HG03060 (cell line): ENCODE results near the gene GLE1.
A peak's percentile ranks its signal among the peaks of the same experiment; 100 is the strongest.
"Not testable (repeated sequence)": the region's sequence is repeated elsewhere in the genome, so short reads cannot be mapped to it uniquely, and the experiment has no call there.

ENCODE experiments used
- ATAC-seq: cut with Tn5 transposase; IDR thresholded peaks from one replicate; pipeline ENCODE4 v1.9.1; 2021; ENCODE audit warnings: low read depth, moderate number of reproducible peaks; ENCODE audit not compliant: unreplicated experiment

Gene GLE1

DNA sequence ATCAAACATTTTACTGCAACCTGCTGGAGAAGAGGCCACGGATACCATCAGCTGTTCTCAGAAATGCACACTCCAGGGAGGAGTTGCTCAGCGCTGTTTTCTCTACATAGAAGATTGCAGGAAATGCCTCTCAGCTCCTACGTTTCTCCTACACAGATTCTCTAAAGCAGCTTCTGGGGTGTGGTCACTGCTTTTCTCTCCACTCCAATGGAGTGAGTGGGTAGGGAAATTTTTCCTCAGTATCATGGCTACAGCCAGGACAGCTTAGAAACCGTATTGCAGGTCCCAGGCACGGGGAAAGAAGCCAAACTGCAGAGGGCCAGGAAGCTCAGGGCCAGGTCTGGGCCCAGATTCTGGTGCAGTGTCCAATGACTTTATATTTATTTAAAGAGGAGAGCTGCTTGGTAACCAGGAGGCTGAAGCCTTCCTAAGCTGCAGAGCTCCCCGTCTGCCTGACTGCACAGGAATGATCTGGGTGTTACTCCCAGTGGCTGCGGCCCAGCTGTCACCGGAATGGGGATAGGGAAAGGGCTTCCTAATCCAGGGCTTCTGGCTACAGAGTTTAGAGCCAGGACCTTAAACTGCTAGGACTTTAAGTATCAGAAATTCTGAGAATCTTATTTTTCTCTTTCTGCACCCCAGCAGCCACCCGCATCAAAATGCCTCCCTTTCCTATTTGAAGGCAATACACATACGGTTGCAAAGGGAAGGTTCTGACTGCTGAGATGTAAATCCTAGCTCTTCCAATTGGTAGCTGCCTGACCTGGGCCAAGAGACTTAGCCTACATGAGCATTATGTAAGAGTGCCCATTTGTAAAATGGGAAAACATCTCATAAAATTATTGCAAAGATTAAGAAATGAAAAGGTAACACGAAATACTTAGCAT, 46.5 kb downstream of the GLE1 start:
- ATAC-seq: no peak

DNA sequence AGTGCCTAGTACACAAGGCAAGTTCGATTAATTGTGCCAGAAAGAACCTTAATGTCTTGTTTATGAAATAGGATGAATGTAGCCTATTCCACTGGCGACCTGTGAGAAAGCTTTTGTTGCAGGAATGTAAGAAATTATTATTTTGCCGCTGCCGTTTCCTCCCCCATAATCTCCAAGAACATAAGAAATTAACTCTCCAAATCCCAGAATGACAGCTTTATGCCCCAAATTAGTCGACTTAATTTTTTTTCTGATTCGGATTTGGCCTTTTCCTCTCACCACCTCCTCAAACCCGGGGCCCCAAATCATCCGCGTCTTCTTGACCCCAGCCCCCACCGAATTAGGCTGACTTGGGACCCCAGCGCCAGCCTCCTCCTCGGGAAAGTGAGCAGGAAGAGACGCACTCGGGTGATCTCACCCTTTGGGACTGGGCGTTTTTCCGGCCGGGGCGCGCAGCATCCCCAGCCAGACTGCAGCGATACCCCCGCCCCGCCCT, 47.2 kb downstream of the GLE1 start:
- no peak for ATAC-seq

DNA sequence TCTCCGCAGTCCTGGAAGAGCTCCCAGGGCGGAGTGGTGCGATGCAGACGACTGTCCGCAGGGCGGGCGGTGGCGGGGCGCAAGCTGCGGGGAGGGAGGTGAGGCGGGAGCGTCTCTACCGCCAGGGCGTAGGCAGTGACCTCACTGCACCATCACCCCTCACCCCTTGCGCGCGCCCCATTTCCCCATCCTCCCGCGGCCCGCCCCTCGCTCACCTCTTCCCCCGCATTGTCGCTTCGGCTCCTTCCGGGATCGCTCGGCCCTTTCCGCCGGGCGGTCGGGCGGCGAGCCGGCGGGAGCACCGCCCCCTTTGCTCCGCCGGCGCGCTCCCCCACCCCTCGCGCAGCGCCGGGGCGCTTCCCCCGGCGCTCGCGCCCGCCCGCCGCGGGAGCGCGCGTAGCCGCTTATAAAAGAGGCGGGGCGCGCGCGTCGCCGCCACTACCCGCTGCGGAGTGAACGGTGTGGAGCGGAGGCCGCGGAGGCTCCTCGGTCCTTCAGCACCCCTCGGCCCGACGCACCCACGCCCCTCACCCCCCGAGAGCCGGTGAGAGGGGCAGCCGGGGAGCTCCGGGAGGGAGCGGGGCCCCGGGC, 47.7 kb downstream of the GLE1 start, which contains the start of gene SPTAN1:
Gene SPTAN1, plus strand, starts transcription at position 435 of the 591 bp plus-strand sequence. CDS start 14,154 bp downstream, outside the sequence.
- ATAC-seq: peak; percentile 39

DNA sequence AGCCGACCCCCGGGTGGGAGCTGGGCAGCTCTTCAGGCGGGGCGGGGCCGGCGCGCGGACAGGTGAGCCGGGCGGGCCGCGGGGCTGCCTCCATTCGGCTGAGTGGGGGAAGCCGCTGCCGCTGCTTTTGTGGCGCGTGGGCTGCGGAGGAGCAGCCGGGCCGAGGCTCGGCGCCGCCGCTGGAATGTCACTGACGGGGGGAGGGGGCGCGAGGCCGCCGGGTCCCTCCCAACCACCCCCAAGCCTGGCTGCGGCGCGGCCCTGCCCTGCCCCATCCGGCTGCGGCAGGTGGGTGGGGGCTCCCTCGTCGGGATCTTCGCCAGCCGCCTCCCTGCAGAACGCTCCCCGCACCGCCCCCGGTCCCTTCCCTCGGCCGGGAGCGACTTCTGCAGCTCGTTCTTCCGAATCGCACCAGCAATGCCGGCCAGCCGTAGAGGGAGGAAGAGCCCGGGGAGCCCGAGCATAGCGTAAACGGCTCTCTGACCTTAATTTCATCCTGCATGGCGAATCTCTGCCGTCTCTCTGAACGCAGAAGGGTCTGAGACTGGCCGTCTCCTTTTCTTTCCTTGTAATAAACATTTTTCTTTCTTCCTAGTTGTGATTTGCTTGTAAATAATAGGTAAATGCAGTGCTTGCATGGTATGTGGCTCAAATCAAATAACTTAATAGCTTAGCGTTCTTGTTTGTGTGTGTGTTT, 48.4 kb downstream of the GLE1 start:
- peak; percentile 11 for ATAC-seq

DNA sequence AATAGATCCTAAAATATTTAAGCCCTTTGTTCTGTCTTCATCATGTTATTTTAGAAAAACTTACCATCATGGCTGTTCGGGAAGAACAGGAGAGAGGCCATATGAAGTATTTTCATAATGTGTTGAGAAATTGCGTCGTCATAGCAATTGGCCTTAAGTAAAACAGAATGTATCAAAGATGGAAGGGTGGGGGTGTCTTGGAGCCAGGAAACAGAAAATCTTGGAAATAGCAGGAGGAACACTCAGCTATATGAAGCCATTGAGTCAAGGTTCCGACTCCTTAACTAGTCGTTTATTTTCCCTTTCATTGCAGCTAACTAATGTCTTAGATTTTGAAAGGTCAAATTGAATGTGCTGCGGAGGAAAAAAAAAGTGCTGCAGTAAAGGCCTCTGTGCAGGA, 49.2 kb downstream of the GLE1 start:
- ATAC-seq: no peak

DNA sequence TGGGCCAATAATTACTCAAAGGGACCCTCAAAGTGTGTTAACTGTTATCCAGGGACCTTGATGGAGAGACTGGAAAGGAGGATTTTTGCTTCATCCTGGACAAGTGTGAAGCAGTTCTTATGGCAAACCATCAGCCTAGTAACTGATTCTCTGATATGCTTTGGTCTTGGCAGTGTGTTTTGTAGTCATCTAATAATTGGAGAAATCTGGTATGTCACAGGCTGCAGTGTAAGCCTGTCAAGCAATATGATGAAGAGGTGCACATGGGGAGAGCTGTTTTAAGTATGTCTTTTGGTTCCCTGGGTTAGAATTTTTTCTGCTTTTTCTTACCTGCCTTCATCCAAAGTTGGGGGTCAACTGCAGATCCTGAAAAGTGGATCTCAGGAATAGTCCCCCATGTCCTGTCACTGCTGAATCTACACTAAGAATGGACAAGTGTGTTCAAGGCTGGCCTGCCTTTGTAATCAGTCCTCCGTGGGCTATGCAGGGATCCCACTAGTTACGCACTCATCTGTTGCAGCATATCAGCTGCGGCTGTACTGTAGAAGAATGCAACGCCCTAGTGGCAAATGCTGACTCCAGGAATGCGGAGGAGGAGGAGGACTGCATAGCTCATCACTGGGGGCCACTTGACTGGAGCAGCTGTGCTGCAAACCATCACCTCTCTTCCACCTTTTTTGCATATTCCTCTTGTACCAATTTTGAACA, 49.8 kb downstream of the GLE1 start:
- ATAC-seq: no peak

DNA sequence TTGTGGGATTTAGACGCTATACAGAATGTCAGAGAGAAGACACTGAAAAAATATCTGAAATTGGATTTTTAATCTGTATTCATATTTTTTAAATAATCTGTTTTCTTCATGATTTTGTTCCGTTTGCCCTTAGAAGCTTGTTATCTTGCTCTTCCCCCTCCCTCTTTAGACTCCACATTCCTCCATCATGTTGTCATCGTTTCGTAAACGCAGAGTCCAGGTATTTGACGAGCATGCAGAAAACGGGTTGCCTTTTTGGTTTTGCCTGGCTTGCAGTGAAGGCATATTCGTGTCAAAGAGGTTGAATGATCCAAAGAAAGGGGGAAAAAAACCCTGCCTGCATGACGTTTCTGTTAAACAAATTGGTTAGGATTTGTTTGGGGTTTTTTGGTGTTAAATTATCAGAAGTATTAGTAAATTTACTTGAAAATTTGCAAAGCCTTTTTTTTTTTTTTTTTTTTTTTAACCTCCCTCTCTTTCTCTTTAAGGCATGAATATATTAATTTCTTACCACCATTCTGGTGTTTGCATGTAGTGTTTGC, 50.7 kb downstream of the GLE1 start:
- ATAC-seq: no peak

DNA sequence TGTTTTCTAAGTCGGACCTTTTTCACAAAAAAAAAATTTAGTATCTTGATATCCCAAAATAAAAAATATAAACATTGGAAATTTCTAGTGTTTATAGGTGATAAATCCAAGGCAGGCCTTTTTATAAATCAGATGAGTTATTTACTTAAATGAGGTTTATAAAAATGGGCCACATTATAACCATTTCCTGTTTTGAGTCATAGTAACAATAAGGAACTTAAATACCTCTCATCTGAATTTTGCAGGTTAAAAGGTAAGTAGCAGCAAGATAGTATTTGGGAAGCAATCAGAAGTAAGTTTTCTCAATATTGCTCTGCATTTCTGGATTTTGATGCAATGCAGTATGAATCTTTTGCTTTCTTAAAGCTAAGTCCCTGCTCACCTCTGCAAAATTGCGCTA, 51.8 kb downstream of the GLE1 start:
- no peak for ATAC-seq

DNA sequence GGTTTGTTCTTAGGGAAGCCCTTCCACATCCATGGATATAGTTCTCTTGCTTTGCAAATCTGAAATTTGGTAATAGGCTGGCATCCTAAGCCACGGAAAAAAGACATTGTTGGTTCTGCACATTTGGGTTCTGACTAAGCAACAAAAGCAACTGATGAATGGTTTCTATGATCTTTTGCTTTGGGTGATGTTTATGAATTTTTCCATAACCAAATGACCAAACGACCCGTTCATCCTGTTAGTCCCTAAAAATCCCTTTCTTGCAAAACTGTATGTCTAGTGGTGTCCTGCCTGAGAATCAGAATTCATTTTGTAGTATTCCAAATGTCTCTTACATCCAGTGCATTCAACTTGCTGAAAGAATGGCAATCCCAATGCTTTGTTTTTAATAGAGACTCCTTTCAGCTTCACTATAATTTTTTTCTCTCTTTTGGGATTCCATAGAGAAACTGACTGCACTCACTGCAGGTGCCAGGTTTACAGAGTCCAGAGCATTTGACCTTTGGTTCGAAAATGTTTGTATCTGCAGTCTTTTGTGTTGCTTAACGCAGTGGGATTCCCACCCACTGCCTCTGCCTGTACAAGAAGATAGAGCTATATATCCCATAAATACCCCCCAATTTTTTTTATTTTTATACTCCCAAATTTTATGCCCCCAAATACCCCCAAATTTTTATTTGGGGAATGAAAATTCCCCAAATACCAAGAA, 52.6 kb downstream of the GLE1 start:
- no peak for ATAC-seq

DNA sequence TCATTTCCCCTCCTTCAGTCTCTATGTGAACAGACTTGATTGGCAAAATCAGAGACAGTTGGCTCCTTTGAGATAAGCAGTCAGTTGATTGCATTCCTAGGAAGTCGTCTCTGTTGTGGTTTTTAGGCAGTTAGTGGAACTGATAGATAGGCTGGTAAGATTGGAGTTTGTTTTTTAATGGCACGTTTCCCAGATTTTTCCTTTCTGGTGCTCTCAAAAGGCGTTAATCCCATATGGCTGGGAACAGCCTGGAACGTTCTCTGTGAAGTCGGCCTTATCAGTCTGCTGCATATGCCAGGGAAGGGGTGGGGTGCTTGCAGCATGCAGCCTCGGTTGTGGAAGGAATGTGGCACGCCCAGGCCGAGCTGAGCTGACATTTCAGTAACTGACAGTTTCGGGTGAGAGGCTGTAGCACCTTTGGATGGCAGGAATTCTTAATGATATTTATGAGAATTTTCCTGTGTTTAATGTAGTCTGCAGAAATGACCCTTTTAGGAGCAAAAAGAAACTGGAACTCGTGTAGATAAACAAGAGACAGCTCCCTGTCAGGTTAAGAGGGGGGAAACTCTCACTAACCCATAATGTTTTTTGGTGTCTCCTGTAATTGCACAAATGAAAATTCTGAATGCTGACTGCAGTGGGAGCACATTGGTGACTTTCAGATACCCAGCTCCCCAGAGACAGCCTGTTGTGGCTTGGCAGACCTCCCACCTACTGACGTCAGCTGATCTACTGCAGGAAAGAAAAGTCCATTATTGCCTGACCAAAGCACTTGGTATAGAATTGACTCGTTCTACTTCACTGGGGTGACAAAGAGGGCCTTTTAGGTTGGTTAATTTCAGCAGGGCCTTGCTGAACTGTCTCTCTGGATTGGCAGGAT, 54.2 kb downstream of the GLE1 start:
- peak; percentile 76 for ATAC-seq

DNA sequence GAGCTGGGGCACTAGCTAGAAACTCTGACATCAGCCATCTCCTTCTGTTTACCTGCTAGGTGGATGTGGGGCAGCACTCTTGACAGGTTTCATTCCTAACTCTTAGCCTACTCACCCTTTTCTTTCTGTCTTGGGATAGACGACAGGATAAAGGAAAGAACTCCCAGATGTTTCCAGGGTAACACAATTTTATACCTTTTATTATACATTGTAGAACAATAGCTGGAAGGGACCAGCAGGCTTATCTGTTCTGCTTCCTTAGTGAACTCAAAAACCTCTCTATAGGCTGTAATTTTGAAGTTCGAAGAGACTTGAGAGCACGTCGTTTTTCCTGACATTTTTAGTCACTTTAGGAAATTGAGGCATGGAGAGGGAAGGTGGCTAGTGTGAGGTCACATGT, 61.1 kb downstream of the GLE1 start:
- ATAC-seq: no peak

DNA sequence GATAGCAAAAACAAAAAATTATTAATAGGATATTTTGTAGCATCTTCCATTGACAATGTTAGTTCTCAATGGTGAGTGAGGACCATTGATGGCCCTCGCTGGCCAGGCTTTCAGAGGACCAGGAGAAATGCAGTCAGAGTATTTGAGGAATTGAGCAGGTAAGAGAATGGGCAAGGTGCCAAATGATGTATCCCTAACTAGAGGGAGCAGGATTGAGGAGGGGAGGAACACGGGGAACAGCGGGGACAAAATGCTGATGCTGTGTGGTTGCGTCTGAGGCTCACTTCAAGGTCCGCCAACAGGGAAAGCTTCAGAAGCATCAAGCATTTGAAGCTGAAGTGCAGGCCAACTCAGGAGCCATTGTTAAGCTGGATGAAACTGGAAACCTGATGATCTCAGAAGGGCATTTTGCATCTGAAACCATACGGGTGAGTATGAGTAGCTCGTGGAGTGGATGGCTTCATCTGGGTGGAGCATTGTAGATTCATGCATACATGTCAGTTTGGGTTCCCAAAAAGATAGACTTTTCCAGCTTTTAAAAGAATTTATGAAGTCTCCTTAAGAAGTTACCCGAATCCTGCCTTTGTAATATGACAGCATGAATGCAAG, 64.1 kb downstream of the GLE1 start:
- ATAC-seq: no peak

DNA sequence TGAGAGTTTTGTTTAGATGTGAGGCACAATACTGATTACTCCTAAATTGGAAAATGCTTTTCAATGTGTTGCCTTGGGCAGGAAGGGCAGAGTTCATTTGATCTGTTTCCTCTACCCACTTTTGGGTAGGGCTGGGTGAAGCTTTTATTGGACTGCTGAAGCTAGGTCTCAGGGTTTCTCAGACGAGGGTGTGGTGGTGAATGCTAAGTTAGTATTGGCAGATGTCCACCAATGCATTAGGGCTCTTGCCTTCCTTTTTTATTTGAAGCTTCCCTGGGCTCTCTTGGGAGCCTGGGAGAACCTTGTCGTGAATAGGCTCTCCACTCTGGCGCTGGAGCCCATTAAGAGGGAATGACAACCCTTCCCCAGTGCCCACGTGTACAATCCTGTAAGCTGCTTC, 71.0 kb downstream of the GLE1 start:
- ATAC-seq: no peak

DNA sequence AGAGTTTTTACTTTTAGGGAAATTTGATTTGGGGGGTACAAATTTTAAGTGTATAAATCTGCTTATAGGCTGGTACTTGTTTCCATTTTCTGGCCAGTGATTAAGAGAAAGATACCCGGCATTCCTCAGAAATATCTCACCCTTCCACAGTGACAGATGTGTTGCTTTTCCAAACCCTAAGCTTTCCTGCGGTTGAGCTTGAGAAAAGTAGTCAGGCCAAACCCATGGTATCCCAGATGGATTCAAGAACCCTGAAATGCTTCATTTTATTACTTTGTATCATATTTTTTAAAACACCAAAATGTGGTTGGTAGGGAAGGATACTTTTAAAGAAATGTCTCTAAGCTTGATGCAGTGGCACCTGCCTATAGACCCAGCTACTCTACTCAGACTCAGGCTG, 71.4 kb downstream of the GLE1 start:
- no peak for ATAC-seq

DNA sequence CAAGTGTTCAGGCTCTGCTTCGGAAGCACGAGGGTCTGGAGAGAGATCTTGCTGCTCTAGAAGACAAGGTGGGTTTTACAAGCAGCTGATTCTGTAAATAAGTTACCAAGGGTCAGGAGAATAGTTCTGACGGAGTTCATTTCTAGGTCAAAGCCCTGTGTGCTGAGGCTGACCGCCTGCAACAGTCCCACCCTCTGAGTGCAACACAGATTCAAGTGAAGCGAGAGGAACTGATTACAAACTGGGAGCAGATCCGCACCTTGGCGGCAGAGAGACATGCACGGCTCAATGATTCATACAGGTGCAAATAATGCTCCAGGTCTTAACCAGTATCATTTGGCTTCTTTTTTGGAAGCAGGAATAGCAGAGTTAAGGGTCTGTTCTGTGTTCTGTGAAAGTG, 72.7 kb downstream of the GLE1 start:
- ATAC-seq: no peak

DNA sequence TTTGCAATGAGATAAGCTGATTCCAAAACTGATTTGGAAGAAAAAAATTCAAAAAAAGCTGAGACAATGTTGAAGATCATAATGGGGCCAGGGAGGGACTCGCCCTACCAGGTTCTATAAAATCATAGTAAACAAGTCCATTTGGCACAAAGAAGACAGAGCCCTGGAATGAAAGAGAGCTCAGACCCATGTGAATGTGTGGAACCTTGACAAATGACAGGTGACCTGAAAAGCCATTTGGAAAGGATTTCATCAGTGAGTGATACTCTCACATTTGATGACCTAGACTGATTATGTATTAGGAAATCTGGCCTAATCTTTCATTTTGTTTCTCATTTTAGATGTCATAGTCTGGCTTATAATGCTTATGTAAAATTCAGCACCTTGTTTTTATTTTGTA, 74.7 kb downstream of the GLE1 start:
- no peak for ATAC-seq

DNA sequence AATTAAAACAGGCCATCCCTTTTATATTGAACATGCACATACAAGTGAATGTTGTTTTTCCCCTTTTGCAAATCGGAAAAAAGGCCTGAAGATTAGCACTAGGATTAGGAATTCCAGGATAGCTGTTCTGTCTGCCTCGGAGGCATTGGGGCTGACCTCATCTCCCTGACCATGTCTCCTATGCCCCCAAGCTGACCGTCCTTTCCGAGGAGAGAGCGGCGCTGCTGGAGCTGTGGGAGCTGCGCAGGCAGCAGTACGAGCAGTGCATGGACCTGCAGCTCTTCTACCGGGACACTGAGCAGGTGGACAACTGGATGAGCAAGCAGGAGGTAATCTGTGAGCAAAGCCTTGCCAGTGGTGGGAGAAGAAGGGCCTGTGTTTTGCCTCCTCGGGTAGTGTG, 76.2 kb downstream of the GLE1 start:
- ATAC-seq: no peak

DNA sequence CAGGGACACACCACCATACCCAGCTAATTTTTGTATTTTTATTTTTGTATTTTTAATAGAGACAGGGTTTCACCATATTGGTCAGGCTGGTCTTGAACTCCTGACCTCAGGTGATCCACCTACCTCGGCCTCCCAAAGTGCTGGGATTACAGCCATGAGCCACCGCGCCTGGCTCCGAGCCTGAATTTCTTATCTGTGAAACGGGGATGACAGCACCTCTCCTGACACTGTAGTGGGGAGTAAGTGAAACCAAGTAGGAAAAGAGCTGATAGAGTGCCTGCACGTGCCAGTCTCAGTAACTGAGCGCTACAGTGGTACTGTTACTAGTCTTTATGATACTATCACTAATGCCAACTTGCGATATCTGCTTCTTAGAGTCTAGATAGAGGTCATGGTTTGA, 80.6 kb downstream of the GLE1 start:
- not testable (repeated sequence) for ATAC-seq
